Stimulated activated CD4-positive, alpha-beta T cell treated with anti-CD3 and anti-CD28 coated beads, TNF-alpha, amount 100 ng/mL, for 48 hours (primary cell): ENCODE measurements around the gene PLEKHA1.

Experiments
- DNase-seq, 3 donors: peaks; one replicate each; pipeline ENCODE4 v3.0.0-alpha.2; 2020; ENCODE audit warnings: low read depth in 3 of 3

PLEKHA1 gene

GRCh38 chr10:122379041-122379440, 4.5 kb downstream of the PLEKHA1 start:
- DNase-seq: no peak

DNA sequence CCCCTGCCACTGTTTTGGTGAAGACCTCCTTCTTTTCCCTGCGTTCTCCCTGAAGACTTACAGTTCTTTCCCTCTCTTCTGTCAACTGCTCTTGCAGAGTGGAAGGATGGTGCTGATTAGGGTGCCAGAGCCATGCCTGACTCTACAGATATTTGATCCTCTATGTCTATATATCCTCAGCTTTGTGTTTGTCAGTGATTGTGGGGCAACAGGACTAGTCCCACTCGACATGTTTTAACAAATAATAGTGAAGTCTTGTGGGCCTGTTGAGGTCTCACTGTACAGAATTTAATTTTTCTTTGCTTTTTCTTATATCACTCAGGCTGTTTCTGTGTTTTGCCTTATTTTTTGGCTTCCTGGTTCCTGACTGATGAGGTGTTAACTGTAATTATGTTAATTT, 5.0 kb downstream of the PLEKHA1 start:
- DNase-seq: no peak

- DNase-seq: no peak
Measured at GRCh38 chr10:122380703-122381102, 6.2 kb downstream of the PLEKHA1 start.

DNA sequence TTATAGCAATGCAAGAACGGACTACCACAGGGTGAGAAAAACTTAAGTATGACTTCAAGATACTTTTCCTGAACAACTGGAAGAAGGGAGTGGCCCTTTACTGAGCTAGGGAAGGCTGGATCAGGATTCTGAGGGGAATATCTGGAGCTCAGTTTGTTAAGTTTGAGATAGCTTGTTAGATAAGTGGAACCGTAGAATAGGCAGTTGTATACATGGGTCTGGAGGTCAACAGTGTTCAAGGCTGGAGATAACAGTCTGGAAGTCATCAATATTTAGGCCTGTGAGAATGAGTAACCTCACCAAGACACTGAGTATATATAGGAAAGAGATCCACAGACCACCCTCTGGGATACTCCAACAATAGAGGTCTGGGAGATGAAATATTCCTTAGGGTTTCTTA, 7.2 kb downstream of the PLEKHA1 start:
- DNase-seq: no peak

DNA sequence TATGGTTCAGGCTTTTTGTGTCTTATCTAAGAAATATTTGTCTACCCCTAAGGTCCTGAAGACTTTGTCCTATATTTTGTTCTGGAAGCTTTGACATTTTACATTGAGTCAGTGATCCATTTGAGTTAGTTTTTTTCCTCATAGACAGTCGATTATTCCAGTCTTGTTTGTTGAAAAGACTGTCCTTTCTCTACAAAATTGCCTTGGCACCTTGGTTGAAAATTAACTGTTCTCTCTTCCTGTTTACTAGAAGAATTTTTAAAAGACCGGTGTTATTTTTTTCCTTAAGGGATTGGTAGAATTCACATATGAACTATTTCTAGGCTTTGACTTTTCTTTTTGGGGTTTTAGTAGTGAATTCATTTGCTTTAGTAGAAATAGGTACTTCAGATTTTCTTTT, 12.0 kb downstream of the PLEKHA1 start:
- DNase-seq: no peak

DNA sequence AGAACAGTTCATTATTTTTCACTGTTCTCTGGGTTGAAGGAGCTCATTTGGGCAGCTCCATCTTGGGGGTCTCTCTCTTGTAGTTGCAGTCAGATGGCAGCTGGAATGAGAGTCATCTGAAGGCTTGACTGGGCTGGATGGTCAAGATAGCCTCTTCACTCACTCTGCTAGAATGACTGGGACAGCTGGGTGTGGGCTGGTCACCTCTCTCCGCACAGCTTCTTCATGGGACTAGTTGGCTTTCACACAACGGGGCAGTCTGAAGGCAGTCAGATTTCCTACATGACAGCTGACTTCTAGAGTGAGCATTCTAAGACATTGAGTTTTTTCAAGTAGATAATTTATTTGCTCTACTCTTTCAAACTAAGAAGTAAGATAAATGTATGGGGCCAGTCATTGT, 13.1 kb downstream of the PLEKHA1 start:
- DNase-seq: no peak

DNA sequence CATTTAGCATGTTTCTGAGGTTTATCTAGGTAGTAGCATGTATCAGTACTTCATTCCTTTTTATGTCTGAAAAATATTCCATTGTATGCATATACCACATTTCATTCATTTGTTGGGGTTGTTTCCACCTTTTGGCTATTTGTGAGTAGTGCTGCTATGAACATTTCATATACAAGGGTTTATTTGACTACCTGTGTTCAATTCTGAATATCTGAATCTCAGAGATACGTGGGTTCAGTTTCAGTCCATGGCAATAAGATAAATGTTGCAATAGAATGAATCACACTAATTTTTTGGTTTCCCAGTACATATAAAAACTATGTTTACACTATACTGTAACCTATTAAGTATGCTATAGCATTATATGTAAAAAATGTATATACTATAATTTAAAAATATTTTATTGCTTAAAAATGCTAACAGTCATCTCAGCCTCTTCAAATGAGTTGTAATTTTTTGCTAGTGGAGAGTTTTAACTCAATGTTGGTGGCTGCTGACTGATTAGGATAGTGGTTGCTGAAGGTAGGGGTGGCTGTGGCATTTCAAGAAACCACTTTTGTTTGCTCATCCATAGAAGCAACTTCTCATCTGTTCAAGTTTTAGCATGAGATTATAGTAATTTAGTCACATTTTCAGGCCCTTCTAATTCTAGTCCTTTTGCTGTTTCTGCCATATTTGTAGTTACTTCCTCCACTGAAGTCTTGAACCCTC, 13.9 kb downstream of the PLEKHA1 start:
- peak in 1 of 3 donors; percentile 29 for DNase-seq

DNA sequence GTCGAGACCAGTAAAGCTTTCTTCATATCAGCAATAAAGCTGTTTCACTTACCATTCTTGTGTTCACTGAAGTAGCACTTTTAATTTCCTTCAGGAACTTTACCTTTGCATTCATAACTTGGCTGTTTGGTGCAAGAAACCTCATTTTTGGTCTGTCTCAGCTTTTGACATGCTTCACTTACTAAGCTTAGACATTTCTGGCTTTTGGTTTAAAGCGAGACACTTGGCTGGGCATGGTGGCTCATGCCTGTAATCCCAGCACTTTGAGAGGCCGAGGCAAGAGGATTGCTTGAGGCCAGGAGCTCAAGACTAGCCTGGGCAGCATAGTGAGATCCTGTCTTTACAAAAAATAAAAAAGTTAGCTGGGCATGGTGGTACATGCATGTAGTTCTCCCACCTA, 15.8 kb downstream of the PLEKHA1 start:
- DNase-seq: no peak

GRCh38 chr10:122390679-122391078, 16.2 kb downstream of the PLEKHA1 start:
- no peak for DNase-seq

DNA sequence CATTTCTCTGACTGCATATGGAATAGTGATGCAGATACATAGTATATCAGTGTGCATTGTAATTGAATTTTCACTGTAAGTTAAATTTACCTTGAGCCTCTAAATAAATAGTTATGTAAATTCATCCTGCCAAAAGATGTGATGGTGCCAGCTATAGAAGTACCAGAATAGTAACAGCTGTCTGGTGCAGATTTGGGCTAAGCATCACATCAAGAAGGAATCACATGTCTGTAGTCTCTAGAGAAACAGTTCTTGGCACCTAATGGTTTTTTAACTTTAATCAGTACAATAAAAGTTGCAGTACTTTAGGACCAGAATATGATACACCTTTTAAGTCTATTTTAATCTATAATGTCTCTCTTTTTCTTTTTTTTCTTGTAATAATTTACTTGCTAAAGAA, 17.4 kb downstream of the PLEKHA1 start:
- DNase-seq: no peak

DNA sequence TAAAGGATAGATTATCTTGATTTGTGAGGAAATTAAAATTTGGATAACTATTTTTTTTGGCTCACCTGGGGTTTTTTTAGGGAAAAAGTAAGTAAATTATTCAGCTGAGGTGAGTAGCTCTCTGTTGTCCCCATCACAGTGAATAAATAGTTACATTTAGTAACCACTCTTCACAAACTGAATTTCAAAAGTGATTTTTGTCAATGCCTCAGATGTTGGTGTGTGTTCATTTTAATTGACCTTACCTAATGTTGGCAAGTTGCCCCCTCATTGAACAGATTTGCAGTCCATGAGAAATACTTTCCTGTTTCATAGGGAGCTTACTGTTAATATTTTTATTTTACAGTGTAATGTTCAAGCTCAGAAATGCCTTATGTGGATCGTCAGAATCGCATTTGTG, 18.3 kb downstream of the PLEKHA1 start:
- no peak for DNase-seq

GRCh38 chr10:122393288-122393687, 18.8 kb downstream of the PLEKHA1 start:
- no peak for DNase-seq

DNA sequence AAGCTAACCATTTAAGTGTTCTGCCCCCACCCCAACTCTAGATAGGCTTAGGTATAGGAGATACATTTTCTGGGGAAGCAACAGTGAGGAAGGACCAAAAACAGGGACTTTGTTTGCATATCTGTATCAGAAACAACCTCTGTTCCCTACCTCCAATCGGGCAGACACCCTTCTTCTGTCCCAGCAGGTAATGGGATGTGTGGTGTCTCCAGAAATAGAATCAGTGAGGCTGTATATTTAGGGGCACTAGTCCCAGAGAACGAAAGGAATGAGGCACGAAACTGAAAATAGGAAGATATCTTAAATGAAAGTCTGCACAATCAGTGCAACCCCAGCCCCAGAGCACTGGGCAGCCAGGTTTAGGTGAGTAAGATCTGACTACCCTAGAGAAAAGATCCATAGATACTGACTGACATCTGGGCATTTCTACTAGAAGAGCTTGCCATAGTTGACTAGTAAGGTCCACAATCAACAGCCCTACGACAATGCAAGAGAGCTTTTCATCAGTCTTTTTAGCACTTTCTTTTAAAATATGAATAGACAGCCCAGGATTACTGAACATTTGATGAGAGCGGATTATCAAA, 28.1 kb downstream of the PLEKHA1 start:
- no peak for DNase-seq

- DNase-seq: no peak
Measured at GRCh38 chr10:122404576-122404975, 30.1 kb downstream of the PLEKHA1 start.

- DNase-seq: peak in 1 of 3 donors; percentile 71
Measured at GRCh38 chr10:122407375-122408125, 33.0 kb downstream of the PLEKHA1 start.

DNA sequence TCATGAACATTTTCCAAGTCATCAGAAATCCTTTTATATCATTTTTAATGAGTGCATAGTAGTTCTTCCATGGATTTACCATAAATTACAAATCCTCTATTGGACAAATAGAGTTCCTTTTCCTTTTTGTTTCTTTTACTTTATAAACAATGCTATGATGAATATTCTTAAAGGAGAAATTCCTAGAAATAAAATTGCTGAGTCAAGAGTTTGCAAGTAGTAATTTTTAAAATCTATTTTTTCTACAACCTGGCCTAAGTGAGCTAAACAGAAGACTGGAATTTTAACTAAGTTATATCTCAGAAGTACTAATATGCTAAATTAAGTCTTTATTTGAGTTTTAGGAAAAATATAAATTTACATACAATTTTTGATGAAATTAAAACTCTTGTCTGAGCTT, 38.8 kb downstream of the PLEKHA1 start:
- no peak for DNase-seq

DNA sequence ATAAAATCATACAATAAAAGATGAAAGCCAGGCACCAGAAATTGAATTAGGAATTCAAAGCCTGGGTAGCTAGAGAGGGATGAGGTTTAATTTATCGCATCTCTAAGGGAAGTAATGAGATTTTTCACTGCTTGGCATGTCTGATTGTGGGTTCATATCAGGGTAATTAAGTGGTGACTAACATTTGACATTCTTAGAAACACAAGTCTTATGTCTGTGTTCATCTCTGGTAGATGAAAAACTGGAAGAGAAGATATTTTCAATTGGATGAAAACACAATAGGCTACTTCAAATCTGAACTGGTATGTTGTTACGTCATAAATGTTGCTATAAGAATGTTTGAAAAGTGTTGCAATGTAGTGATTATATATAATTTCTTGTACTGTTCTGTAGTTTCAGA, 43.2 kb downstream of the PLEKHA1 start:
- no peak for DNase-seq

DNA sequence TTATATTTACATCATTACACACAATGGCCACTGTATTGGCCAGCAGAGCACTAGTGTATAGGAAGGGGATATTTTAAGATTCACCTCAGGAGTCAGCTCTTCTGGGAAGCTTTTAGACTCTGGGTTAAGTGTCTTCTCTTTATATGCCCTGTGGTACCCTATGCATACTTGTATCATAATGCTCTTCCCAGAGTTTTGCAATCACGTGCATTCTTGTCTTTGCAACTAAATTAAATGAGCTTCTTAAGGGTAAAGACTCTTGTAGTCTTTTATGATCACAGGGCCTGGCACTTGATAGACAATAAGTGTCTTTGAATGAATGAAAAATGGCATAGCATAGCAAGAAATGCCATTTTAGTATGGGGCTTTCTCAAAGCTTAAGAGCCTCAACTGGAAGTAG, 44.5 kb downstream of the PLEKHA1 start:
- DNase-seq: no peak

DNA sequence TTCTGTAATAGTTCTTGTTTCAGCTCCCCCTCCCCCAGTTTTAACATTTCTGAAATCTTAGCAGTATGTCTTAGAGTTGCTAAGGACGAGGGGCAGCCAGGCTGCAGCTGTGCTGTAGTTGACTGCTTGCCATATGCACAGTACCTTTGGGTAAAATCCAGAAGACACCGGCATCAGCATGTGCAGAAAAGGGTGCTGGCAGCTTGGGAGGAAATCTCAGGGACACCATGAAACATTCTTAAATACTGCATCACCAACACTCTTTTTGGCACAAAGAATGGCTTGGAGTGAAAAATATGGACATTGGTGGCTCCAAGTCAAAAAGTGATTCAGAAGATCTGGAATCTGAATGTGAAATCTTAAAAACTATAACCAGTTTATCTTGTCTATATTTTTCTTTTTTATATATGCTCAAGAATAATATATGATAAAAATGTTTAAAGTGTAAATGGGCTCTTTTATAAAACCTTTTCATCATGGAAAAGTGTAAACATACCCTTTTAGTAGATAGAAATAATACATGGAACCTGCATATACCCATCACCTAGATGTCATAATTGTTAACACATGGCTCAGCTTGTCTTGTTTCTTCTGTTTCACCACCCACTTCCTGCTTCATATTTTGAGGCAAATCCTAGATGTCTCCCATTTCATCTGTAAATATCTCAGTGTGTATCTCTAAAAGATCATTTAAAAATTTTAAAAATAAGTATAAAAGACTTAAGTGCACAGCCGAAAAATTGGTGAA, 45.5 kb downstream of the PLEKHA1 start:
- no peak for DNase-seq

- DNase-seq: no peak
Measured at GRCh38 chr10:122420624-122421007, 46.1 kb downstream of the PLEKHA1 start.

- no peak for DNase-seq
Measured at GRCh38 chr10:122421054-122421625, 46.6 kb downstream of the PLEKHA1 start.

GRCh38 chr10:122421742-122422141, 47.2 kb downstream of the PLEKHA1 start:
- no peak for DNase-seq
